PFSK-1 (cell line): ENCODE data around the gene RNF115.

Experiments used
- FOXP2 ChIP-seq: optimal IDR thresholded peaks from 2 replicates; pipeline ENCODE3; 2011; ENCODE audit warnings: borderline replicate concordance, control low read depth, inconsistent platforms; ENCODE audit not compliant: insufficient read depth; ENCODE audit errors: extremely low read length, extremely low read depth
- POLR2AphosphoS5 ChIP-seq: IDR thresholded peaks from 2 replicates; pipeline ENCODE4 v1.6.1; 2012; ENCODE audit warnings: low read depth, mild to moderate bottlenecking, control low read depth, low read length, moderate library complexity
- SIN3A ChIP-seq: IDR thresholded peaks from 2 replicates; pipeline ENCODE4 v1.6.1; 2012; ENCODE audit warnings: mild to moderate bottlenecking, low read length, moderate library complexity, borderline replicate concordance; ENCODE audit not compliant: insufficient read depth
- TAF1 ChIP-seq: IDR thresholded peaks from 2 replicates; pipeline ENCODE4 v1.6.1; 2012; ENCODE audit warnings: low read length, control low read depth, borderline replicate concordance; ENCODE audit not compliant: insufficient read depth
- TF ChIP-seq, protein P1 (sequence below), 2 experiments: IDR thresholded peaks; 2 replicates each; pipeline versions ENCODE4 v1.6.1 to v1.8.0; 2011 to 2012; ENCODE audit warnings: low read depth in 2 of 2, low read length in 2 of 2, control low read depth in 1 of 2, inconsistent platforms in 1 of 2, mild to moderate bottlenecking in 1 of 2, moderate library complexity in 1 of 2; ENCODE audit not compliant: insufficient read depth in 1 of 2

Gene RNF115

DNA sequence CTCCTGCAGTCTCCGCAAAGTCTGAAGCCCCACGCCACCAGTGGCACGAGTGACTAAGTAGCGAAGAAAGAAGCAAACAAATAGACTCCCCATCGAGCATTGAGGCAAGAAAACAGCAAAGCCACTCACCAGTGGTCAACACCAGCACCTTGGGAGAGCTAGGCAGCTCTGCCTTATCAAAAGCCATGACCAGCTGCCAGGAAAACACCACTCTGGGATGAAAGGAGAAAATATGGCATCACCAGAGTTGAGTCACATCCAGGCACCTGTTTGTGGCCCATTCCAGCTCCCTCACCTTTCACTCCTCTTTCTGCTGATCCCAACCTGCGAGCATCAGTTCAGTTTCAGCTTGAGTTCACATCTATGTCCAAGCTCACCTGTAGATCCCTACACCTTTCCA lies 134.0 kb downstream of the RNF115 start:
- TF ChIP-seq, protein P1, sequence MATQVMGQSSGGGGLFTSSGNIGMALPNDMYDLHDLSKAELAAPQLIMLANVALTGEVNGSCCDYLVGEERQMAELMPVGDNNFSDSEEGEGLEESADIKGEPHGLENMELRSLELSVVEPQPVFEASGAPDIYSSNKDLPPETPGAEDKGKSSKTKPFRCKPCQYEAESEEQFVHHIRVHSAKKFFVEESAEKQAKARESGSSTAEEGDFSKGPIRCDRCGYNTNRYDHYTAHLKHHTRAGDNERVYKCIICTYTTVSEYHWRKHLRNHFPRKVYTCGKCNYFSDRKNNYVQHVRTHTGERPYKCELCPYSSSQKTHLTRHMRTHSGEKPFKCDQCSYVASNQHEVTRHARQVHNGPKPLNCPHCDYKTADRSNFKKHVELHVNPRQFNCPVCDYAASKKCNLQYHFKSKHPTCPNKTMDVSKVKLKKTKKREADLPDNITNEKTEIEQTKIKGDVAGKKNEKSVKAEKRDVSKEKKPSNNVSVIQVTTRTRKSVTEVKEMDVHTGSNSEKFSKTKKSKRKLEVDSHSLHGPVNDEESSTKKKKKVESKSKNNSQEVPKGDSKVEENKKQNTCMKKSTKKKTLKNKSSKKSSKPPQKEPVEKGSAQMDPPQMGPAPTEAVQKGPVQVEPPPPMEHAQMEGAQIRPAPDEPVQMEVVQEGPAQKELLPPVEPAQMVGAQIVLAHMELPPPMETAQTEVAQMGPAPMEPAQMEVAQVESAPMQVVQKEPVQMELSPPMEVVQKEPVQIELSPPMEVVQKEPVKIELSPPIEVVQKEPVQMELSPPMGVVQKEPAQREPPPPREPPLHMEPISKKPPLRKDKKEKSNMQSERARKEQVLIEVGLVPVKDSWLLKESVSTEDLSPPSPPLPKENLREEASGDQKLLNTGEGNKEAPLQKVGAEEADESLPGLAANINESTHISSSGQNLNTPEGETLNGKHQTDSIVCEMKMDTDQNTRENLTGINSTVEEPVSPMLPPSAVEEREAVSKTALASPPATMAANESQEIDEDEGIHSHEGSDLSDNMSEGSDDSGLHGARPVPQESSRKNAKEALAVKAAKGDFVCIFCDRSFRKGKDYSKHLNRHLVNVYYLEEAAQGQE (IDR thresholded peaks at IDR 0.05; ENCODE audit: insufficient read depth in 1 of 2, low read depth in 2 of 2, low read length in 2 of 2): no peak
- TF ChIP-seq POLR2AphosphoS5 (no peak), SIN3A (no peak), TAF1 (no peak), FOXP2 (no peak)

DNA sequence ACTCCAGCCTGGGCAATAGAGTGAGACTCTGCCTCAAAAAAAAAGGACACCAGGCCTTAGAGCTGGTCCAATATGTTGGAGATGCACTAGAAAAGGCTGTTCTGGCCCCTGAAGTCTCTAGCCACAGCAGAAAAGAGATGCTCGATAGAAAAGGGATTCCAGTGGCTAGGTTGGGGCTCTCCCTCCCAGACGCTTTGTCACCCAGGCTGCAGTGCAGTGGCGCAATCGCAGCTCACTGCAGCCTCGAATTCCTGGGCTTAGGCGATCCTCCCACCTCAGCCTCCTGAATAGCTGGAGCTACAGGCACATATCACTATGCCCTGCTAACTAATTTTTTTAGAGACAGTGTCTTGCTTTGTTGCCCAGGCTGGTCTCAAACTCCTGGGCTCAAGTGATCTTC lies 135.0 kb downstream of the RNF115 start:
- no peak for TF ChIP-seq FOXP2
- no peak for TF ChIP-seq POLR2AphosphoS5
- TF ChIP-seq, protein P1 (IDR thresholded peaks at IDR 0.05; ENCODE audit: insufficient read depth in 1 of 2, low read depth in 2 of 2, low read length in 2 of 2): no peak
- no peak for TF ChIP-seq SIN3A
- no peak for TF ChIP-seq TAF1
